ENCODE results near the gene SEC31B.
A peak's percentile ranks its signal among the peaks of the same experiment; 100 is the strongest.

The SEC31B gene, protein sequence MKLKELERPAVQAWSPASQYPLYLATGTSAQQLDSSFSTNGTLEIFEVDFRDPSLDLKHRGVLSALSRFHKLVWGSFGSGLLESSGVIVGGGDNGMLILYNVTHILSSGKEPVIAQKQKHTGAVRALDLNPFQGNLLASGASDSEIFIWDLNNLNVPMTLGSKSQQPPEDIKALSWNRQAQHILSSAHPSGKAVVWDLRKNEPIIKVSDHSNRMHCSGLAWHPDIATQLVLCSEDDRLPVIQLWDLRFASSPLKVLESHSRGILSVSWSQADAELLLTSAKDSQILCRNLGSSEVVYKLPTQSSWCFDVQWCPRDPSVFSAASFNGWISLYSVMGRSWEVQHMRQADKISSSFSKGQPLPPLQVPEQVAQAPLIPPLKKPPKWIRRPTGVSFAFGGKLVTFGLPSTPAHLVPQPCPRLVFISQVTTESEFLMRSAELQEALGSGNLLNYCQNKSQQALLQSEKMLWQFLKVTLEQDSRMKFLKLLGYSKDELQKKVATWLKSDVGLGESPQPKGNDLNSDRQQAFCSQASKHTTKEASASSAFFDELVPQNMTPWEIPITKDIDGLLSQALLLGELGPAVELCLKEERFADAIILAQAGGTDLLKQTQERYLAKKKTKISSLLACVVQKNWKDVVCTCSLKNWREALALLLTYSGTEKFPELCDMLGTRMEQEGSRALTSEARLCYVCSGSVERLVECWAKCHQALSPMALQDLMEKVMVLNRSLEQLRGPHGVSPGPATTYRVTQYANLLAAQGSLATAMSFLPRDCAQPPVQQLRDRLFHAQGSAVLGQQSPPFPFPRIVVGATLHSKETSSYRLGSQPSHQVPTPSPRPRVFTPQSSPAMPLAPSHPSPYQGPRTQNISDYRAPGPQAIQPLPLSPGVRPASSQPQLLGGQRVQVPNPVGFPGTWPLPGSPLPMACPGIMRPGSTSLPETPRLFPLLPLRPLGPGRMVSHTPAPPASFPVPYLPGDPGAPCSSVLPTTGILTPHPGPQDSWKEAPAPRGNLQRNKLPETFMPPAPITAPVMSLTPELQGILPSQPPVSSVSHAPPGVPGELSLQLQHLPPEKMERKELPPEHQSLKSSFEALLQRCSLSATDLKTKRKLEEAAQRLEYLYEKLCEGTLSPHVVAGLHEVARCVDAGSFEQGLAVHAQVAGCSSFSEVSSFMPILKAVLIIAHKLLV

DNA sequence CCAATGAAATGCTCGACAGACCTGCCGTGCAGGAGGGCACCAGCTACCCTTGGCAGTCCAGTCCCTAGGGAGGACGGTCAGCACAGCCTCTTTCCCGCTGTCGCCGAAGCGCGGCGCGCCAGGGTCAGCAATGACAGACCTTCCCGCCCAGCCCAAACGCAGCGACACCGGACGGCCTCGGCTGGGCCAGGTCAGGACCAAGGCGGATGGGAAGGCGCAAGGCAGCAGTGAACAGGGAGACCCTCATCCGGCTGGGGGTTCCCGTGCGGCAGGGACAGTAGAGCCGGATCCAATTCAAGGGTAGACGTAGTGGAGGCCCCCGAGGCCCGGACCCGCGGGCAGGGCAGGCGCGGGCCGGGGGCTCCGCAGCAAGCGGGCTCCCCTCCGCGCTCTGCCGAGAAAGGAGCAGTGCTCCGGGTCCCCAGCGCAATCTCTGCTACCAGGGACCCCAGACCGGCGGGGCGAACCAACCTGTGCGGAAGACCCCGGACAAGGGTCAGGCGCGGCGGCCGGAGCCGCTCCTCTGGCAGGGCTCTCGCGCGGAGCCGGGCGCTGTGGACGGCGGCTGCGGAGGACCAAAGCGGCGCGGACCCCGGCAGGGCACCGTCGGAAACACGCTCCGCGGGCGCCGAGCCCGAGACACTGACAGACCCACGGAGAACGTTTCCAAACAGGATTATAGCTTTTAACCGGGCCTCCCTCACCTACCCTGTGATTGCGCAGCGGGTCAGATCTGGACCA, at the start of gene SEC31B:
SEC31B (minus strand) TSS at position 551 of the 741 bp plus-strand sequence. CDS start 2,909 bp downstream, outside the sequence.
- no peak for FAIRE-seq

DNA sequence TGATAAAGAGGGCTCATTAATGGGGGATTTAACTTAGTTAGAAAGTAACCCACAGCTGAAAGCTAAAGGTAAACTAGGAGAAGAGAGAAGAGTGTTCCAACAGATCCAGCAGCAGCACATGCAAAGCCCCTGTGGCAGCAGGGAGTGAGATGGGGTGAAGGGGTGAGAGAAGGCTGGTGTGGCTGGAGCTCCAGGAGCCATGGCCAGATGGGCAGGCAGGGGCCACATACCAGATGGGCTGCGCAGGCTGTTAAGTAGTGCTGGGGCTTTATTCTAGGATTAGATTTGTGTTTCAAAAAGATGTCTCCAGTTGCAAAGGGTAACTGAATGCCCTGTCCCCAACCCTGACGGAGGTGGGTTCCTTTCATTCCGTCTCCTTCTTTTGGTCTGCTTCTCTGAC, 49.3 kb upstream of the SEC31B start:
- no peak for FAIRE-seq

DNA sequence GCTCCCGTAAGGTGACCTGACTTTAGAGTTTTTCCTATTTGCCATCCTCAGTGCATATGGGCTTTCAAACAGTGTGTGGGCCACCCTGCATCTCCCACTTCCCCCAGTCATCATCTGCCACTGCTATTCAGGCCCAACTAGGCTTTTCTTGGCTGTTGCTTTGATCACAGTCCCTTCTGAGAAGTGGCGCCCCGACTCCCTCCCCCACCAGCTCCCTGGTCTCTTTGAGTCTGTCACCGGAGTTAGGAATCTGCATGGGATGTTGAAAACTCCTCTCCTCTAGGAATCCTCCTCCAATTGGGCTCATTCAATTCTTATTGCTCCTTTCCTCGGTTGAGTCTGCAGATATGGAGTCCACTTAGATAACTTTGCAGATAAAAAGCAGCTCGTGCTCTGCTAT, 48.2 kb upstream of the SEC31B start:
- FAIRE-seq = no peak

GRCh38 chr10:100567249-100567648, 47.6 kb upstream of the SEC31B start:
- FAIRE-seq = no peak

DNA sequence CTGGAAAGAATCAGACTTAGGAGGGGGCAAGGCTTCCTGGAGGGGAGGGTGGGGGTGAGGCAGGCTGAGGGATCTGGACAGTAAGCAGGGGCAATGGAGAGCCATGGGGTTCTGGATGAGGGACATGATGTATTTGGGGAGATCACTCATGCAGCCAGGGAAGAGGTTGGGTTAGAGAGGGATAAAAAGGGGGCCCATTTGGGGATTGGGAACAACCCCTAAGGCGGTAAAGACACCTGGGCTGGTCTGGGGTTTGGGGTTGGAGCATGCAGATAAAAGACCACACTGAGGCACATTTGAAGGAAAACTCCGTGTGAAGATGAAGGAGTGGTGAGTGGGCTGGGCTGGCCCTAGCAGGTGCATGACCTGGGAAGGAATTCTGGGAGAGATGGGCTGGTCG, 46.9 kb upstream of the SEC31B start:
- no peak for FAIRE-seq

GRCh38 chr10:100565206-100565985, 45.7 kb upstream of the SEC31B start:
- FAIRE-seq = no peak

DNA sequence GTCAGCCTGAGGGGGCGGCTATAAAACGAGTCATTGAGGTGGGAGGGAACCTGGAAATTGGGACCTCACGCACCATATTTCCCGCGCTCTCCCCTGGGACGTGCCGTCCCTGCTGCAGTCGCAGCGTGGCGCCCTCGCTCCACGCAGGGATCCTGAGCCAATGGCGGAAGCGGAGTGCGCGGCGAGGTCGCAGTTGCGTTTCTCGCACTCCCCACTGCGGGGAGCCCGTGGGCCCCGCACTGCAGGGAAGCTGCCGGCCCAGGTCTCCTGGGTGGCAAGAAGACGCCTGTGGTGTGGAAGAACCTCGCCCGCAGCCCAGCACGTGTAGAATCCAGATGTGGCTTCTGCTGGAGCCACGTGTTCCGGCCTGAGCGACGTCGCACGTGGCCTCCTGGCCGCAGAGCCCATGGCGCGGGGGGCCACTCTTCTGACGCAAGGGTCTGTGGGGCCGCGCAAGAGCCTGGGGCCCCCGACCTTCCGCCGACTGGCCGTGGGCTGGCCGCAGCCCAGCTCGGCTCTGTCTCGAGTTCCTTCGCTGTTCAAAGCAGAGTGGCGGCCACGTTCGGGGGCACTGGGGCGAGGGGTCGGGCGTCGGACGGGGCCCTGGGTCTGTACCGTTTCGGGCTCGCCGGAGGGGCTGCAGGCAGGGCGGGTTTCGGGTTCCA, 42.5 kb upstream of the SEC31B start:
- FAIRE-seq = no peak

- no peak for FAIRE-seq
Measured at GRCh38 chr10:100561005-100561404, 41.3 kb upstream of the SEC31B start.

GRCh38 chr10:100560248-100560647, 40.6 kb upstream of the SEC31B start:
- no peak for FAIRE-seq

DNA sequence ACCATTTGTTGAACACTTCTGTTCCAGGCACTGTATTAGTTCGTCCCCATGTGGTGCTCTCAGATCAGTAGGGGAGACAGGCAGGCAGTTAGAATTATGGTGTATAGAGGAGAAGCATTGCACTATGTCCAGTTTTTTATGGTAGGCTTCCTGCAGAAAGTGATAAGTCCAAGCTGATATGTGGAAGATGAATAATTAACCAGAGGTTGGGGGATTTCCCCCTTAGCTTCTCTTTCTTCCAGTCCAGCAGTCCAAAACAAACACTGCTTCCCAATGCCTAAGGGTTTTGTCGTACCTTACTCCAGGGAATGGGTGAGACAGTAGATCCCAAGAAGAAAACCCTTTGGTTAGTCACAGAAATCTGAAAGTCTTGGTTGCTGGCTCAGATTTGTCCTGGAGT, 35.2 kb upstream of the SEC31B start:
- FAIRE-seq = no peak

DNA sequence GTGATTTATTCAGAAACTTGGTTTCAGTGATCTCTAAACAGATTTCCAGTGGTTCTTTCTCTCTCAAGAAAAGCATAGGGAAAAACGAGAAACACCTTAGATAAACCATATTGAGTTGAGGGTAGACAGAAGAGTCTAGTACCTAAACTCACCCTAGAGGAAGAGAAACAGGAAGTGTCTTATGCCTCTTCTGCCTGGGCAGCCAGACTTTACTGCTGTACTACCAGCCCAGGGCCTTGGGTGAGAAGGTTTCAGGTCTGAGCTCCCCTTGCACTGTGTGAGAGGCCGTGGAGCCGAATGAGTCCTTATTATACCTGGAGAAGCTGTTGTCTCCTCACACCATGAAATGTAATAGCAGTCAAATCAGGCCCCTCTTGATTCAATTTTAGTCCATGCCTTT, 34.3 kb upstream of the SEC31B start:
- FAIRE-seq = no peak

GRCh38 chr10:100551738-100552137, 32.1 kb upstream of the SEC31B start:
- FAIRE-seq = no peak

DNA sequence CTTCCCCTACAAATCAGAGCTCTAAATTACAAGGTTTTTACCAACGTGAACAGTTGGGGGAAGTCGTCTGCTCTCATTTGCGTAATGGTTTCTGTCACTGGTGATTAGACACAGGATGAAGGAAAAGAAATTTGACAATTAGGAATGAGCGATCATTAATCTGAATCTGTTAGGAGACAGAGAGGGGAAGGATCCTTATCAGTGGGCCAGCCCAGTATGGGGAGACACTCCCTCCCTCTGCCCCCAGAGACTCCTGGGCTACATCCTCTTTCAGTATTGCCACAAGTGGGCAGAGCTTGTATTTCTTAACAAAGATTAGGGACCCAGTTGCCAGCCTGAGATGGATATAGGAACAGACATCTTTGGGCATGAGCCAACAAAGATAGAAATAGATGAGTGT, 31.5 kb upstream of the SEC31B start:
- no peak for FAIRE-seq

DNA sequence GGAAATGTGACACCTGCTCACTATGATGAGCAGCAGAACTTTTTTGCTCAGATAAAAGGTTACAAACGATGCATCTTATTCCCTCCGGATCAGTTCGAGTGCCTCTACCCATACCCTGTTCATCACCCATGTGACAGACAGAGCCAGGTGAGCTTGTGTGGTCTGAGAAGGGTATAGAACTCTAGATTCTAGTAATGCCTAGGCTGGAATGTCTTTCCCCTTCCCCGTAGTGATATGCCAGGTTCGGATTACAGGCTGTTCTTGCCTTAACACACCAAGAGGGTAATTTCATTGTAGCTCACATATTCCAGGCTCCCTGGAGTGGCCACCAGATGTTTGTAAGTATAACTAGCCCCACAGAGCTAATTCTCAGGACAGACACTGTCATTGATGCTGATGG, 25.3 kb upstream of the SEC31B start:
- FAIRE-seq = no peak

- FAIRE-seq = no peak
Measured at GRCh38 chr10:100537475-100537874, 17.8 kb upstream of the SEC31B start.

DNA sequence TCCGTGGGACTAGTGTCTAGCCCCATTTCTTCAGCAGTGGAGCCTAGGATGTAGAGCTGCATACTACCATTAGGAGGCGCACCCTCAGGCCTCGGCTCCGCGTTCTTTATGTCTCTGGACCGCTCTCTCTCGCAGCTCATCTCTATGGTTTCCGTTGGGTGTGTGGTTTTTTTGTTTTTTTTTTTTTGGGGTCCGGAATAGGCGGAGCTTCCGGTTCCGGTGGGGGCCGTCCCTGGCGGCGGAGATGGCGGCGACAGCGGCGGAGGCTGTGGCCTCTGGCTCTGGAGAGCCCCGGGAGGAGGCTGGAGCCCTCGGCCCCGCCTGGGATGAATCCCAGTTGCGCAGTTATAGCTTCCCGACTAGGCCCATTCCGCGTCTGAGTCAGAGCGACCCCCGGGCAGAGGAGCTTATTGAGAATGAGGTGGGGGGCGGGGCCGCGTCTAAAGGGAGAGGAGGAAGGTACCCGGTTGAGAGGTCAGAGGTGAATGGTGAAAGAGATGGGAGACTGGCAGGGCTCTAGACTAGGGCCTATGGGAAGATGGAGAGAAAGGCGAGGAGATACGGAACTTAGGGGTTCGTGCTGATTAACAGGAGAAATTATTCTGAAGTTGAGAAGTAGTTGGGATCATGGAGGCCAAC, 16.2 kb upstream of the SEC31B start, which contains the start of gene HIF1AN:
HIF1AN (plus strand) TSS at position 229 of the 639 bp plus-strand sequence; CDS start at position 245, 16 bp downstream.
- FAIRE-seq = peak; percentile 87

- FAIRE-seq = no peak
Measured at GRCh38 chr10:100535338-100535714, 15.7 kb upstream of the SEC31B start.

DNA sequence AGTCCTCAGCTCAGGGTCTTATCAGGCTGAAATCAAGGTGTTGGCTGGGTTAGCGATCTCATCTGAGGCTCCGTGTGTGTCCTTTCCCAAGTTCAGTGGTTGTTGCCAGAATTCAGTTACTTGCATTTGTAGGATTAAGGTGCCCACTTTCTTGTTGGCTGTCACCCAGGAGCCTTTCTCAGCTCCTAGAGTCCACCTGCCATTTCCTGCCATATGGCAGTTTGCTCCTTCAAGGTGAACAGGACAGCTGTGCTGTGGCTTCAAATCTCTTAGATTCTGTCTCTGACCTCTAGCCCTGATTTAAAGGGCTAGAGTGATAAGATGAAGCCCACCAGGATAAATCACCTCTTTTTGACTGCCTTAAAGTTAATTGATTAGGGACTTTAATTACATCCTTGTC, 15.1 kb upstream of the SEC31B start:
- FAIRE-seq = no peak

- FAIRE-seq = no peak
Measured at GRCh38 chr10:100531761-100532160, 12.1 kb upstream of the SEC31B start.

All from endometrium (tissue), 2 donors.